RWPE2 (cell line): ENCODE results near the gene OR10J1.
"Not testable (repeated sequence)": the region's sequence is repeated elsewhere in the genome, so short reads cannot be mapped to it uniquely, and the experiment has no call there.

Experiments used
- ATAC-seq: fragments of 200-7000 bp; cut with Tn5 transposase; 3 replicates; pipeline ENCODE4 v1.9.1; 2021; ENCODE audit warnings: low read depth
- DNase-seq: peaks from one replicate; pipeline ENCODE4 v3.0.0-alpha.2; 2020; ENCODE audit warnings: low spot score
- H3K27ac ChIP-seq: fragments of 450-650 bp; 2 replicates; pipeline ENCODE4 v1.5.1; 2017; ENCODE audit warnings: mild to moderate bottlenecking; ENCODE audit not compliant: poor library complexity, severe bottlenecking
- H3K27me3 ChIP-seq: fragments of 250-450 bp; sonication (Bioruptor Pico); 2 replicates; pipeline ENCODE4 v1.5.1; 2021; ENCODE audit warnings: mild to moderate bottlenecking, moderate library complexity; ENCODE audit not compliant: insufficient read depth, poor library complexity, severe bottlenecking
- H3K36me3 ChIP-seq: fragments of 250-450 bp; sonication (Bioruptor Pico); 2 replicates; pipeline ENCODE4 v1.5.1; 2020; ENCODE audit warnings: low read depth, mild to moderate bottlenecking, moderate library complexity
- H3K4me1 ChIP-seq: fragments of 250-450 bp; sonication (Bioruptor Pico); 2 replicates; pipeline ENCODE4 v1.5.1; 2021; ENCODE audit warnings: mild to moderate bottlenecking, moderate library complexity; ENCODE audit not compliant: insufficient read depth, poor library complexity, severe bottlenecking
- H3K4me3 ChIP-seq: fragments of 250-450 bp; sonication (Bioruptor Pico); 2 replicates; pipeline ENCODE4 v1.5.1; 2021; ENCODE audit warnings: mild to moderate bottlenecking, moderate library complexity; ENCODE audit not compliant: severe bottlenecking
- H3K9me3 ChIP-seq: fragments of 250-450 bp; sonication (Bioruptor Pico); 2 replicates; pipeline ENCODE4 v1.5.1; 2021; ENCODE audit warnings: mild to moderate bottlenecking, moderate library complexity; ENCODE audit not compliant: severe bottlenecking
- TF ChIP-seq, protein P1 (sequence below): fragments of 450-650 bp; IDR thresholded peaks from one replicate; pipeline ENCODE4 v1.5.1; 2017; ENCODE audit warnings: mild to moderate bottlenecking, moderate library complexity; ENCODE audit not compliant: poor library complexity, severe bottlenecking

OR10J1 gene

DNA sequence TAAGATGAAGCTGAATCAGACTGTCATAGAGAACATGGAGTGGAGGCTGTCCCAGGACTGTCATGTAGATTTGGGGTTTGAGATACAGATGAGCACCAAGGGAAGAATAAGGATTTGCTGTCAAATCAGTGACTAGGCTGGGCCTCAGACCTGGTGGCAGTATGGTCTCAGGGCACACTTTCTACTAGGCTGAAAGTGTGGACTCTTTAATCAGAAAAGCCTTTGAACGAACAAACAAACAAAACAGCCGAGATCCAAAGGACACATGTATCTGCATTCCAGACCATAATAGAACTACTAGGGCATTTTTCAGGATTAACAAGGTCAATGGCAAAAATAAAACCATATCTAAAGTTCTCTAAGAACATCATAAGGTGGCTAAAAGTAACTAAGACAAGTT lies 2.9 kb downstream of the OR10J1 start:
- Histone ChIP-seq H3K27me3 (no peaks in the 10 kb centered on the region), H3K36me3 (no peaks in the 10 kb centered on the region), H3K4me3 (no peak overlapping the region), H3K4me1 (no peaks in the 10 kb centered on the region), H3K27ac (no peak overlapping the region), H3K9me3 (no peaks in the 10 kb centered on the region)
- no peak for DNase-seq
- TF ChIP-seq, protein P1, sequence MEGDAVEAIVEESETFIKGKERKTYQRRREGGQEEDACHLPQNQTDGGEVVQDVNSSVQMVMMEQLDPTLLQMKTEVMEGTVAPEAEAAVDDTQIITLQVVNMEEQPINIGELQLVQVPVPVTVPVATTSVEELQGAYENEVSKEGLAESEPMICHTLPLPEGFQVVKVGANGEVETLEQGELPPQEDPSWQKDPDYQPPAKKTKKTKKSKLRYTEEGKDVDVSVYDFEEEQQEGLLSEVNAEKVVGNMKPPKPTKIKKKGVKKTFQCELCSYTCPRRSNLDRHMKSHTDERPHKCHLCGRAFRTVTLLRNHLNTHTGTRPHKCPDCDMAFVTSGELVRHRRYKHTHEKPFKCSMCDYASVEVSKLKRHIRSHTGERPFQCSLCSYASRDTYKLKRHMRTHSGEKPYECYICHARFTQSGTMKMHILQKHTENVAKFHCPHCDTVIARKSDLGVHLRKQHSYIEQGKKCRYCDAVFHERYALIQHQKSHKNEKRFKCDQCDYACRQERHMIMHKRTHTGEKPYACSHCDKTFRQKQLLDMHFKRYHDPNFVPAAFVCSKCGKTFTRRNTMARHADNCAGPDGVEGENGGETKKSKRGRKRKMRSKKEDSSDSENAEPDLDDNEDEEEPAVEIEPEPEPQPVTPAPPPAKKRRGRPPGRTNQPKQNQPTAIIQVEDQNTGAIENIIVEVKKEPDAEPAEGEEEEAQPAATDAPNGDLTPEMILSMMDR: no peak
- ATAC-seq: no peak

DNA sequence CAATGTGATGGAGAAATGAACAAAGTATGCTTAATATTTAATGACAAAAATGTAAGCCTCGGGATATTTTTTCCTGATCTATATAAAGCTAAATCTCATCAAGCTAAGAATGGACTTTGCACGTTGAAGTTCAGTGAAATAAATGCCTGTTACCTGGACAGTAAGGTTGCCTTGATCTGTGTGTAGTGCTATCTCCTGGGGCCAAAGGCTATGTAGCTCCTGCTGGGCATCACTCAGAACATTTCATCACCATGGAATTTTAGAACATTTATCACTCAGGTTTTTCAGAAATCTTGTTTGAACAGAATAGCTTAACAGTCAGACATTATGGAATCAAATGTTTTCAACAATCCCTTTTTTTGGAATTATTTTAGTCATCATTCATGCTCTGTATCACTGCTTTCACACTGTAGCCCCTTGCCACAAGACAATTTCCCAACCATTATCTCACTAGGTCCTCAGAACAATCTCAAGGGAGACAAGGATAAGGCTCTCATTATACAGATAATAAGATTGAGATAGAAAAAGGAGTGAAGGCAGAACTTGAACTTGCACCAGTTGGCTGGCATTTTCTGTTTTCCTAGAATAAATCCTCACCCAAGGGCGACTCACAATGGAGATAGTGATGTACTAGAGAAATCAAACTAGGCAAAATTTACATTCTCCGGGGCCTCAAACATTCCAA lies 3.7 kb downstream of the OR10J1 start:
- TF ChIP-seq, protein P1: no peak
- ATAC-seq (no peak), DNase-seq (no peak)

DNA sequence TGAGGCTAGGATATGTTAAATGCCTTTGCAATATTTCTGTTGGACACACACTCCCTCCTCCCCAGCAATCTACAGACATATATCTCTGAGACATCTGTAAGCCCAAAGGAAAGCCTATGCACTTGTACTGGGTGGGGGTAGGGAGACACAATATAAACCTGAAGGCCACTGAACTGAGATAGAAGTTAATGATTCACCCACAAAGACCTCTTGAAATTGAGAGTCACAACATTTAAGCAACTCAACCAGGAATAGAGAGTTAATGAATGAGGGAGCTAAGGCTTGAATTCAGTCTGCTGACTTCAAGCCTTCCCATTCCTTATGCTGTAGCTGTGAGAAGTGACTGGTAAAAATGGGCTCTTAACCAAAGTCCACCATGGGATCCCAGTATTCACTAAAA lies 5.0 kb downstream of the OR10J1 start:
- Histone ChIP-seq H3K4me3 (no peak overlapping the region), H3K27ac (no peak overlapping the region), H3K36me3 (no peaks in the 10 kb centered on the region), H3K4me1 (no peaks in the 10 kb centered on the region), H3K27me3 (no peaks in the 10 kb centered on the region), H3K9me3 (peaks cover 5% of the 10 kb centered on the region)
- ATAC-seq (no peak), DNase-seq (no peak)
- TF ChIP-seq, protein P1: no peak

More for the DNA sequence above, 3.7 kb downstream of the OR10J1 start:
- Histone ChIP-seq H3K36me3 (no peaks in the 10 kb centered on the region), H3K4me1 (no peaks in the 10 kb centered on the region), H3K27ac (no peak overlapping the region), H3K4me3 (no peak overlapping the region), H3K9me3 (peaks cover under 1% of the 10 kb centered on the region), H3K27me3 (no peaks in the 10 kb centered on the region)

DNA sequence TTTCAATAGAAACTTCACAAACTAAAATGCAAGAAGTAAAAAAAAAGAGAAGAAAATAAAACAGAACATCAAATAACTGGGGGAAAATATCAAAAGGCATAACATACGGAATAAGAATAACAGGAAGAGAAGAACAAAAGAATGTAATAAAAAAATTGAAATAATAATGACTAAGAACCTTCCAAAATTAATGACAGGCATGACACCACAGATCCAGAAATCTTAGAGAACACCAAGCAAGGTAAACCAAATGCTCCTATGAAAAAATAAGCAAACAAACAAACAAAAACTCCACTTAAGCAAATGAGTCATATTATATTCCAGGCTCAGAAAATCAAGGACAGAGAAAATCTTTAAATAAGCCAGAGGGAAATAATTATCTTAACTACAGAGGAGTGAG lies 8.7 kb downstream of the OR10J1 start:
- TF ChIP-seq, protein P1: no peak
- H3K27ac ChIP-seq: no peak overlapping the region
- ATAC-seq (no peak), DNase-seq (no peak)
- no peaks in the 10 kb centered on the region for H3K27me3 ChIP-seq
- H3K4me3 ChIP-seq: no peak overlapping the region
- peaks cover 5% of the 10 kb centered on the region for H3K9me3 ChIP-seq
- no peaks in the 10 kb centered on the region for H3K36me3 ChIP-seq
- H3K4me1 ChIP-seq: no peaks in the 10 kb centered on the region

DNA sequence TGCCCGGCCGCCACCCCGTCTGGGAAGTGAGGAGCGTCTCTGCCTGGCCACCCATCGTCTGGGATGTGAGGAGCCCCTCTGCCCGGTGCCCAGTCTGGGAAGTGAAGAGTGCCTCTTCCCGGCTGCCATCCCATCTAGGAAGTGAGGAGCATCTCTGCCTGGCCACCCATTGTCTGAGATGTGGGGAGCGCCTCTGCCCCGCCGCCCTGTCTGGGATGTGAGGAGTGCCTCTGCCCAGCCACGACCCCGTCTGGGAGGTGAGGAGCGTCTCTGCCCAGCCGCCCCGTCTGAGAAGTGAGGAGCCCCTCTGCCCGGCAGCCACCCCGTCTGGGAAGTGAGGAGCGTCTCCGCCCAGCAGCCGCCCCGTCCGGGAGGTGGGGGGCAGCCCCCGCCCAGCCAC lies 10.1 kb downstream of the OR10J1 start:
- not testable (repeated sequence) for H3K36me3 ChIP-seq, H3K27ac ChIP-seq, DNase-seq, H3K4me1 ChIP-seq, H3K4me3 ChIP-seq, H3K27me3 ChIP-seq, ATAC-seq, H3K9me3 ChIP-seq
